Measurements from ENCODE around the gene SLC25A24. TPM values are rescaled to one million over a fixed set of nuclear protein-coding genes. Genes with fewer than 3 reads are reported as not detected.
A peak's percentile ranks its signal among the peaks of the same experiment; 100 is the strongest.
"Not testable (repeated sequence)": the region's sequence is repeated elsewhere in the genome, so short reads cannot be mapped to it uniquely, and the experiment has no call there.

SLC25A24 gene
- total RNA-seq, 1 experiment from 2014 or later, result 90.1 TPM

DNA sequence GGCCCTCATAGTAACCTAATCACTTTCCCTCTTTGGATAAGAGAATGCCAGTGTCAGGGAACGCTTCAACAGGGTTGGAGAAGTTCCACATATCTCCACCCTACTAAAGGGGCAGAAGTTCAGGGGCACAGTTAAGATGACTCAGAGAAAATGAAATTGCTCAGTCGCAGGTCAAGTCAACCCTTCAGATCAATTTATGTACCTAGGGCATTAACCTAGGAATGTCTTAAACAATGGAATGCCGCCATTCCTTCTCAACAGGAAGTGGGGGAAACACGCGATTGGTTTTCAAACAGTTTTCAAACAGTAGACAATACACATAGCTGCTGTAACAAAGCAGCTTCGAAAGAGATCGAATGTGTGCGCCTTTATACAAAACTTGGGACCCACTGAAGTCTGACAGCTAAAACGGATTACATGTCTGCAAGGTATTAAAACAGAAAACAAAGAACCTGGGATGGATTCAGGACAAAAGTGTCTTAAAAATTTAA lies 897 bp downstream of the SLC25A24 start:
- peak; percentile 48 for DNase-seq (ENCODE audit: low spot score)

- no peak for DNase-seq (ENCODE audit: low spot score)
Measured at GRCh38 chr1:108194051-108194450, 6.1 kb downstream of the SLC25A24 start.

DNA sequence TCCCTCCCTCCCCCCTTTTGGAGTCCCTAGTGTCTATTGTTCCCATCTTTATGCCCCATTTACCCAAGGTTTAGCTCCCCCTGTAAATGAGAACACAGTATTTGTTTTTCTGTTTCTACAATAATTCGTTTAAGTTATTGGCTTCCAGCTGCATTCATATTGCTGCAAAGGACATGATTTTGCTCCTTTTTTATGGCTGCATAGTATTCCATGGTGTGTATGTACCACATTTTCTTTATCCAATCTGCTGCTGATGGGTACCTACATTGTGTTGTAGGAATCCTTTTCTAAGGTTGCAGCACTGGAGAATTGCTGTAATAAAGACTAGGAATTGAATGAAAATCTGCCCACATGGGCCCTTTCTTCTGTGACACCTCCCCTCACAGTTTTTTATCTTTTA lies 6.8 kb downstream of the SLC25A24 start:
- DNase-seq (ENCODE audit: low spot score), result no peak

GRCh38 chr1:108192581-108192980 lies 7.6 kb downstream of the SLC25A24 start:
- DNase-seq (ENCODE audit: low spot score), result no peak

GRCh38 chr1:108190686-108191416 lies 9.3 kb downstream of the SLC25A24 start:
- no peak for DNase-seq (ENCODE audit: low spot score)

DNA sequence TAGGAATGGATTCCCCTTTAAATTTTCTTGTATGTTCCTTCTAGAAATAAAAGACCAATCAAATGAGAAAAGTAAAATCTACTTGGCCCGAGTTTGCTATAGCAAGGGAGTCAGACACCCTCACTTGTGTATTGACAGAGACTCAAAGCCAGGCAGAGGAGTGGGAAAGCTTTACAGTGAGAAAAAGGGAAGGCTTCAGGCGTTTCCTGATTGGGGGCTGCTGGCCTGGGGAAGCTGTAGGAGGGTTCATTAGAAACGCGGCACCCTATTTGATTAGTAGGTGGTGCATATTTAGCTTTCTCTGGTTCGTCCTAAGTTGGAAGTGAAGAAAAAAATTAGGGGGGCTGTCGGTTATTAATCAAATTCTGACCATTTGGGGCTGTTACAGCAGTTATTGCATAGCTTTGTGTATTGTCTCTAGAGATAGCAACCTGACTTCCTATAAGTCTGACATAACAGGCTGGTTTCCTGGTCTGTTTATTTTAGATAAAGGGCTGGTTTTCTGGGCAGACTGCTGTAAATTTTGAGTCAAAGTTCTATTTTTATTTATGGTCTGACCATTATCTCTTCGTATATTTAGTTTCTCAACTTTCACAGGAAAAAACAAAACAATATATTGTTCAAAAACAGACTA lies 10.0 kb downstream of the SLC25A24 start:
- DNase-seq (ENCODE audit: low spot score), result no peak

DNA sequence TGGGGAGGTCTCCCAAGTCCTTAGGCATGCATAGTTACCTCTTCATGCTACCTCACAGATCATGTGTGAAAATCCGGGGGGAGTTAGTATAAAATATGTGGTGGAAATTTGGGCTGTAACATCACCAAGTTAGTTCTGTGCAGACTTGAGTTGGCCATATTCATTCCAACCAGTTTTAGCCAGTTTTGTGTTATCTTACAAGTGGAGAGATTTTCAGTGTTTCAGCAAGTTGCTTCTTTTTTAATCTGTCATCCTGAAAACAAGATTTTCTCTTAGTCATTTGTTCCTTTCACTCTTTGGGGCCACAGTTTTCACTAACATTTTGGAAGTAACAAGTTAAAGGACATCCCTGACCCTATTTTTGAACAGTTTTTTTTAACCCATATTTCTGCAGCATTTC lies 11.3 kb downstream of the SLC25A24 start:
- no peak for DNase-seq (ENCODE audit: low spot score)

GRCh38 chr1:108182959-108183700 lies 17.0 kb downstream of the SLC25A24 start:
- no peak for DNase-seq (ENCODE audit: low spot score)

- no peak for DNase-seq (ENCODE audit: low spot score)
Measured at GRCh38 chr1:108179018-108179417, 21.1 kb downstream of the SLC25A24 start.

DNA sequence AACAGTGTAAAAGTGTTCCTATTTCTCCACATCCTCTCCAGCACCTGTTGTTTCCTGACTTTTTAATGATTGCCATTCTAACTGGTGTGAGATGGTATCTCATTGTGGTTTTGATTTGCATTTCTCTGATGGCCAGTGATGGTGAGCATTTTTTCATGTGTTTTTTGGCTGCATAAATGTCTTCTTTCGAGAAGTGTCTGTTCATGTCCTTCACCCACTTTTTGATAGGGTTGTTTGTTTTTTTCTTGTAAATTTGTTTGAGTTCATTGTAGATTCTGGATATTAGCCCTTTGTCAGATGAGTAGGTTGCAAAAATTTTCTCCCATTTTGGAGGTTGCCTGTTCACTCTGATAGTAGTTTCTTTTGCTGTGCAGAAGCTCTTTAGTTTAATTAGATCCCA lies 37.7 kb downstream of the SLC25A24 start:
- DNase-seq (ENCODE audit: low spot score), result not testable (repeated sequence)

DNA sequence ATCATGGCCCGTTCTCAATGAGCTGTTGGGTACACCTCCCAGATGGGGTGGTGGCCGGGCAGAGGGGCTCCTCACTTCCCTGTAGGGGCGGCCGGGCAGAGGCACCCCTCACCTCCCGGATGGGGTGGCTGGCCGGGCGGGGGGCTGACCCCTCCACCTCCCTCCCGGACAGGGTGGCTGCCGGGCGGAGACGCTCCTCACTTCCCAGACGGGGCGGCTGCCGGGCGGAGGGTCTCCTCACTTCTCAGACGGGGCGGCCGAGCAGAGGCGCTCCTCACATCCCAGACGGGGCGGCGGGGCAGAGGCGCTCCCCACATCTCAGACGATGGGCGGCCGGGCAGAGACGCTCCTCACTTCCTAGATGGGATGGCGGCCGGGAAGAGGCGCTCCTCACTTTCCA lies 40.2 kb downstream of the SLC25A24 start:
- DNase-seq (ENCODE audit: low spot score), result not testable (repeated sequence)

DNA sequence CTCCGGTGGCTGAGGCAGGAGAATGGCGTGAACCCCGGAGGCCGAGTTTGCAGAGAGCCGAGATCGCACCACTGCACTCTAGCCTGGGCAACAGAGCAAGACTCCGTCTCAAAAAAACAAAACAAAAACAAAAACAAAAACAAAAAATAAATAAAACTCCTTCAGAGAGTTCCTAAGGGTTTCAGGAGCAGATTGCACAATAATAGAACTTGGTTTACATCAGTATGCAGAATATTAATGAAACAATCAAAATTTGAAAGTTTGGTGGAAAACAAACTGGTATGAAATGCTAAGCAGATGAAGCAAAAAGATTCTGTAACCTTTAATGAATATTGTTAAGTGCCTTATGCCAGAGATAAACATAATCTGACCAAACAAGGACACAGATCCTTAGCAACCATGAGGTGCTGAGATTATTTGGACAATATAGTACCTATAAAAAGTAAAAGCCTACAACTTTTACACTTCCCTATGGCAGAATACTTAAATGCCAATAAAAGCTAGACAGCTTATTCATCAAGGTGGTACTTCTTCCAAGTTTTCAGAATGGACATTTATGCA lies 41.2 kb downstream of the SLC25A24 start:
- DNase-seq (ENCODE audit: low spot score), result no peak

DNA sequence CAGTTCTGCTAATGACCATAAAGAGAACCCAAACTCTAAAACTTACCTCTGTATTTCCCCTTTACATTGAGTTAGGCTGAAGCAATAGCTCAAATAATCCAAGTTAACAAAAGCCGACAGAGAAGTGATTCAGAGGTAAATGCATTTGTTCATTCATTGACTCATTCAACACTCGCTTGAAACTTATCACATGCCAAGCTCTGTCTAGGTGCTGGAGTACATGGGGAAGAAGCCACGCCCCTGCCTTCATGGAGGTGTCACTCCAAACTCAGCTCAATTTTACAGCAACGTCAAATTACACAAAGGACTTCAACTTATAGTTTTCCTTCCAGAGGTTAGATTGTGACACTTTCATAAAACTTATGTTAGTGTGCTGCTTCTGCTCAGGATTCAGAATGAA lies 45.8 kb downstream of the SLC25A24 start:
- no peak for DNase-seq (ENCODE audit: low spot score)

DNA sequence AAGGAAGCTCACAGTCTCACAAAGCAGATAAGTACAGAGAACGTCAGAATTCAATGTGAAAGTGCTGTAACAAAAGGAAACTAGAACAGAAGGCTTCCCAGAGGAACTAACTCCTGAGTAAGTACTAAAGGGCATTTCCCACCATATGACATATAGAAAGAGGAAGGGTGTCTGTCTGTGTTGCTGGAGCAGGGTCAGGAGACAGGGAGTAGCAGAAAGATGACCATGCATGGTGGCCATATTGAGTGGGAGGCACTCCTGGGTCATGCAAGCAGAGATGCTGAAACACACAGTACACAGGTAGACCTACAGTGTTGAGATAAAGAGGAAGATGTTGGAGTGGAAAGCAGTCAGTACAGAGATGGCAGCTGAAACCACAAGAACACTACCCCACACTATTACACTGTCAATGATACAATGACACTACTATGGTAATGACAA lies 47.3 kb downstream of the SLC25A24 start:
- no peak for DNase-seq (ENCODE audit: low spot score)

- no peak for DNase-seq (ENCODE audit: low spot score)
Measured at GRCh38 chr1:108151548-108151947, 48.6 kb downstream of the SLC25A24 start.

- no peak for DNase-seq (ENCODE audit: low spot score)
Measured at GRCh38 chr1:108149796-108150467, 50.2 kb downstream of the SLC25A24 start.

GRCh38 chr1:108144569-108144968 lies 55.6 kb downstream of the SLC25A24 start:
- DNase-seq (ENCODE audit: low spot score), result not testable (repeated sequence)

DNA sequence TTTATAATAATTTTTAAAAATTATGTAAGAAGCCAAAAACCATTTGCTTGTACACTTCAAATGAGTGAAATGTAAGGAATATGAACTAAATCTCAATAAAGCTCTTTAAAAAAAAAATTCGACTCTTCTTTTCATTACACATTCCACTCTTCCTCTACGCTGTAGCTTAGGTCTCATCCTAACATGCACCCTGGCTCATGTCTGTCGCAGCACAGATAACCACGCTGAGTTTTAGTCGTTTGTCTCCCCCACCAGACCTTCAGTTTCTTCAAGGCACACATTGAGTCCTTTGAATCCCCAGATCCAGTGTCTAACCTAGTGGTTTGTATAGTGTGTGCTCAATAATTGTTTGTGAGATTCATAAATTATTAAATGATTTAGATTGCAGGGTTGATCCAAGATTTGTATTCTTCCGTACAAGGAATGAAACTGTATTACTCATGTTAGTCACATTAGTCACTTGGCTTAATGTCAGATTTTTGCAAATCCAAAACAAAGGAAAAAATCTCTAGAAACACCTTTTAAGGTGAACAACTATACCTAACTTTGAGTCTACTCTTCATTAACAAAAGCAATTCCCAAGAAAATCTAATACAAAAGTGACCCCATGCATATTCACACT lies 57.3 kb downstream of the SLC25A24 start:
- DNase-seq (ENCODE audit: low spot score), result peak; percentile 10

- no peak for DNase-seq (ENCODE audit: low spot score)
Measured at GRCh38 chr1:108142258-108142657, 57.9 kb downstream of the SLC25A24 start.

- DNase-seq (ENCODE audit: low spot score), result no peak
Measured at GRCh38 chr1:108141621-108142020, 58.5 kb downstream of the SLC25A24 start.

- DNase-seq (ENCODE audit: low spot score), result no peak
Measured at GRCh38 chr1:108140936-108141335, 59.2 kb downstream of the SLC25A24 start.

All from A172 (cell line).